GM12878 (cell line): ENCODE results near the gene SETDB1. TPM values are rescaled to one million over a fixed set of nuclear protein-coding genes. Genes with fewer than 3 reads are reported as not detected.

Experiments used
- BACH1 ChIP-seq: fragments of 450-650 bp; IDR thresholded peaks from 2 replicates; pipeline ENCODE4 v1.6.1; 2017; ENCODE audit warnings: mild to moderate bottlenecking, borderline replicate concordance
- CREB1 ChIP-seq: IDR thresholded peaks from 2 replicates; pipeline ENCODE4 v1.6.1; 2012; ENCODE audit warnings: low read depth, mild to moderate bottlenecking, inconsistent platforms
- E4F1 ChIP-seq: fragments of 450-650 bp; IDR thresholded peaks from 2 replicates; pipeline ENCODE4 v1.6.1; 2018; ENCODE audit warnings: borderline replicate concordance, mild to moderate bottlenecking; ENCODE audit not compliant: partially characterized antibody
- HDAC6 ChIP-seq: fragments of 200-600 bp; sonication (generic); IDR thresholded peaks from one replicate; pipeline ENCODE4 v1.8.0; 2017; ENCODE audit warnings: antibody characterized with exemption; ENCODE audit not compliant: unreplicated experiment
- IRF3 ChIP-seq: fragments of 450-650 bp; IDR thresholded peaks from 2 replicates; pipeline ENCODE4 v1.6.1; 2014; ENCODE audit warnings: mild to moderate bottlenecking
- KLF5 ChIP-seq: fragments of 450-650 bp; IDR thresholded peaks from 2 replicates; pipeline ENCODE4 v1.6.1; 2014; ENCODE audit warnings: mild to moderate bottlenecking; ENCODE audit not compliant: partially characterized antibody
- MYC ChIP-seq: IDR thresholded peaks from 2 replicates; pipeline ENCODE4 v1.6.1; 2011; ENCODE audit warnings: mild to moderate bottlenecking, low read length, moderate library complexity, inconsistent platforms; ENCODE audit not compliant: insufficient read depth, insufficient replicate concordance, insufficient read length, severe bottlenecking
- PRDM15 ChIP-seq: fragments of 450-650 bp; formaldehyde crosslinking; IDR thresholded peaks from 2 replicates; pipeline ENCODE4 v1.4.0; 2020; ENCODE audit warnings: mild to moderate bottlenecking, moderate library complexity
- SREBF1 ChIP-seq: IDR thresholded peaks from 2 replicates; pipeline ENCODE4 v1.6.1; 2012; ENCODE audit warnings: mild to moderate bottlenecking, low read length
- TAF1 ChIP-seq: IDR thresholded peaks from 2 replicates; pipeline ENCODE4 v1.6.1; 2011; ENCODE audit warnings: mild to moderate bottlenecking, low read depth, low read length, borderline replicate concordance
- TCF3 ChIP-seq: IDR thresholded peaks from 2 replicates; pipeline ENCODE4 v1.6.1; 2012; ENCODE audit warnings: low read depth, mild to moderate bottlenecking, low read length, borderline replicate concordance; ENCODE audit not compliant: insufficient read depth
- YBX1 ChIP-seq: fragments of 450-650 bp; IDR thresholded peaks from 2 replicates; pipeline ENCODE4 v1.6.1; 2016; ENCODE audit warnings: antibody characterized with exemption
- YY1 ChIP-seq: IDR thresholded peaks from 2 replicates; pipeline ENCODE4 v1.6.1; 2011; ENCODE audit warnings: low read depth, mild to moderate bottlenecking, low read length
- ZBTB33 ChIP-seq: fragments of 450-650 bp; IDR thresholded peaks from 2 replicates; pipeline ENCODE4 v1.6.1; 2017; ENCODE audit warnings: mild to moderate bottlenecking
- ZBTB4 ChIP-seq: fragments of 450-650 bp; formaldehyde crosslinking; IDR thresholded peaks from 2 replicates; pipeline ENCODE4 v1.4.0; 2022; ENCODE audit warnings: mild to moderate bottlenecking, moderate library complexity
- ZNF274 ChIP-seq: IDR thresholded peaks from one replicate; pipeline ENCODE4 v1.8.0; 2011; ENCODE audit not compliant: insufficient read length, insufficient read depth
- polyA plus RNA-seq, 11 experiments: library from polyadenylated mRNA; depleted of rRNA in 4 of 11; unstranded in 6 of 11; stranded (reverse) in 5 of 11; fragments of >200 nt; fragmentation: Nextera tagmentation in 4 of 11; fragmentation: Illumina TruSeq in 1 of 11; extraction: Ambion mirVana in 4 of 11; extraction: Trizol in 1 of 11; gene quantifications; 1 replicate in 1 of 11; 2 replicates in 10 of 11; pipeline versions ENCODE4 v1.2.1 to v1.2.3, GENCODE V29; 2011 to 2016; ENCODE audit warnings: inconsistent platforms in 2 of 11, missing spikeins in 2 of 11, low read depth in 1 of 11
- total RNA-seq, 4 experiments: library from RNA; depleted of rRNA in 3 of 4; stranded (reverse); fragments of >200 nt in 3 of 4; fragmentation: Illumina TruSeq in 1 of 4; extraction: Trizol in 1 of 4; gene quantifications; 2 replicates each; pipeline versions ENCODE4 v1.2.1 to v1.2.3, GENCODE V29; 2013 to 2021

The SETDB1 gene
- total and polyA plus RNA-seq, 10 of the 15 experiments (the other 5 are each of a cell fraction or from before 2014, with no cell fraction given), result 14.3 to 56.7 (median 35.7) TPM

- no peak for TF ChIP-seq TAF1
- no peak; the same call in 1 of the 2 replicates for TF ChIP-seq BACH1
- no peak for TF ChIP-seq KLF5
- no peak for TF ChIP-seq PRDM15
- TF ChIP-seq E4F1, result no peak
- TF ChIP-seq SREBF1, result peak; percentile 27; the same call in 1 of the 2 replicates
- TF ChIP-seq HDAC6, result no peak
- TF ChIP-seq YBX1, result no peak
- no peak for TF ChIP-seq ZBTB4 (CRISPR knock-in tag)
- no peak for TF ChIP-seq MYC
- TF ChIP-seq YY1, result no peak
- no peak for TF ChIP-seq TCF3
- peak; percentile 91 for TF ChIP-seq CREB1
- TF ChIP-seq ZNF274, result no peak
- no peak for TF ChIP-seq IRF3
- no peak for TF ChIP-seq ZBTB33
Observed at GRCh38 chr1:151008244-151009205, 82.4 kb downstream of the SETDB1 start, which contains the start of gene PRUNE1 (continued).
